Activated CD4-positive, CD25-positive, alpha-beta regulatory T cell treated with anti-CD3 and anti-CD28 coated beads, Interleukin-2, amount 50 U/mL, for 16 hours (primary cell): ENCODE results near the gene ROBO2.
"Not testable (repeated sequence)": the region's sequence is repeated elsewhere in the genome, so short reads cannot be mapped to it uniquely, and the experiment has no call there.

Source experiments
- DNase-seq: peaks from one replicate; pipeline ENCODE4 v3.0.0-alpha.2; 2020; ENCODE audit warnings: low read depth, low spot score

The ROBO2 gene

DNA sequence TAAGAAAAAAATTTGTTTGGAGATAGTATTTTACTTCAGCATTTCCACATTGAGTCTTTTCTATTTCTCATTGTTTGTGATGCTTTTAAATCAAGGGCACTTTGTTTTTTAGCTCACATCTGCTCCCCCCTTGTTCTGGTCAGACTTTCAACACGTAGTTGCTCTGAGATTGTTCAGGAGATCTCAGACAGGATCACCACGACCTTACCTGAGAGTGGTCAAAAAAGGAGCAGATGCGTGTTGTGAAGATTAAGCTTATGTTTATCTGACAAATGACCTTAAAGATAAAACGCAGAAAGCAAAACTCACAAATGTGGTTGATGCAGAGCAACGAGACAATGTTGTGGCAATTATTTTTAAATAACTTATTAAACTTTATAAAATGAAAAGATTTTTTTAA, 298.3 kb downstream of the ROBO2 start:
- DNase-seq: no peak

- no peak for DNase-seq
Measured at GRCh38 chr3:77342027-77342426, 302.1 kb downstream of the ROBO2 start.

DNA sequence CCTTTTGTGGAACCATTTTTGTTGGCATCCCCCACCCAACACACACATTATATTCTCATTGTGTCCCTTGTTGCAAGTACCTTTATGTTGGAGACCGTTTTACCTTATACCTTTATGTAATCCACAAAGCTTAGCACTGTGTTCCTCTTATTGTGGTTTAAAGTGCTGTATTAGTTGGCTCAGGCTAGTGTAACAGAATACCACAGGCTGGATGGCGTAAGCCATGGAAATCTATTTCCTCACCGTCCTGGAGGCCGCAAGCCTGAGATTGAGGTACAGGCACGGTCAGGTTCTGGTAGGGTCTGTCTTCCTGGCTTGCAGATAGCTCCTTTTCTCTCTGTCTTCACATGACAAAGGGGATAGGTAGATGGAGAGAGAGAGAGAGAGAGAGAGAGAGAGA, 302.8 kb downstream of the ROBO2 start:
- DNase-seq: no peak

- DNase-seq: no peak
Measured at GRCh38 chr3:77345009-77345408, 305.1 kb downstream of the ROBO2 start.

DNA sequence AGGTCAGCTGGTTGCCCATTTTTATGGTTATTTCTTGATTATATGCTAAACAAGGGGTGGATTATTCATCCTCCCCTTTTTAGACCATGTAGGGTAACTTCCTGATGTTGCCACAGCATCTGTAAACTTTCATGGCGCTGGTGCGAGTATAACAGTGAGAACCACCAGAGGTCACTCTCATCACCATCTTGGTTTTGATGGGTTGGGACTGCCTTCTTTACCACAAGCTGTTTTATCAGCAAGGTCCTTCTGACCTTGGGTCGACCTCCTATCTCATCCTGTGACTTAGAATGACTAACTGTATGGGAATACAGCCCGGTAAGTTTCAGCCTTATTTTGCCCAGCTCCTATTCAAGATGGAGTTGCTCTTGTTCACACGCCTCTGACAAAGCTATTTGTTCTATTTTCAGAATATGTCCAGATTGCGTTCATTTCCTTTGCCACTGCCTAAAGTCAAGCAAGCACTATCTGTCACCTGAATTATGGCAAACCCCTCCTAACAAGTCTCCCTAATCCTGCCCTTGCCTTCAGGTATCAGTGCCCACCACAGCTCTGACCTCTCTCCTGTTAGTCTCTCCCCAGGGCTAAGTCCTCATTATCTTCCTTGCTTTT, 308.5 kb downstream of the ROBO2 start:
- DNase-seq: no peak

GRCh38 chr3:77354958-77355357, 315.1 kb downstream of the ROBO2 start:
- no peak for DNase-seq

DNA sequence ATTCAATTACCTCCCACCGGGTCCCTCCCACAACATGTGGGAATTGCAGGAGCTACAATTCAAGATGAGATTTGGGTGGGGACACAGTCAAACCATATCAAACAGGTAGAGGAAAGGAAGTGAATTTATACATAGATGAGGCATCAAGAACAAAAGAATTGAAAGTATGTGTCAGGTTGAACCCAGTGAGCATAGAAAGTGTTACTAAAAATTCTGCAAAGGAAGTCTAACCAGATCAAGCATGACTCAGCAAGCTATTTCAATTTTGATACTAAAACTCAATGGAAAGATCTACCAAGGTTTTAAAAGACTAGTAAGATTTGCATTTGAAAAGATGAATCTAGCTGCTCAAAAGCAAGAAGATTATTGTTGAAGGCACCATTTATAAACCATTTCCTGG, 323.0 kb downstream of the ROBO2 start:
- DNase-seq: no peak

DNA sequence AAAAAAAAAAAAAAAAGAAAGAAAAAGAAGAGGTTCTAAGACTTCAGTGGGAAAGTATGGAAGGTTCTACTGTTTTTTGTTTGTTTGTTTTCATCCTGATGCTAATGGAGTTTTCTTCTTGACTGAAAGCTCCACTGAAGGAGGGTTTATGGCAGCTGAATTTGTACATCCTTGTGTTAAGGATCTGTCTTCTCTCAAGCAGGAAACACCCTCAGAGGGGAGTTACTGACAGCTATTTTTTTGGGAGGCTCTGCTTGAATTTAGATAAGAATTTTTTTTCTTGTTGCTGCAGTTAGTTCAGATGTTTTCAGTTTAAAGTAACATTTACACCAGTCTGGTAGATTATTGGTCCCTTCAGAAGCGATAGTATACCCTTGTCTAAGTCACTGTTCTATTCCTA, 325.3 kb downstream of the ROBO2 start:
- no peak for DNase-seq

- DNase-seq: no peak
Measured at GRCh38 chr3:77370413-77370812, 330.5 kb downstream of the ROBO2 start.

DNA sequence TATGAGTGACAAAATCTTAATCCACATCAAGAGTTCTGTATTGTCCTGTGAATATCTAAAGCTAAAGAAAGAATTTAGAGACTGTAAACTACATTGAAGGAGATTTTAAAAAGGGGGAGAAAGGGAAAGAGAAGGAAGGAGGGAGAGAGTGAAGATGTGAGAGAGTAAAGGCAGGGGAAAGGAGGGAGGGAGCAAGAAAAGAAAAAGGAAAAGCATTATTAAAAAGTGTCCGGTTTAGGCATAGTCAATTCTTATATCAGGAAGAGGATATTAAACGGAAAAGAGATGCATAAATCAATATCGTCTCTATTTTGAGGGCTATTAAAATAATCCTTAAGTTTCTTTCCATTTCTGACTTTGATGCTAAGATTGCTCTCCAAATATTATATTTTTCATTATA, 332.1 kb downstream of the ROBO2 start:
- DNase-seq: no peak

- DNase-seq: no peak
Measured at GRCh38 chr3:77372634-77373346, 332.9 kb downstream of the ROBO2 start.

- DNase-seq: no peak
Measured at GRCh38 chr3:77373619-77374018, 333.7 kb downstream of the ROBO2 start.

- DNase-seq: no peak
Measured at GRCh38 chr3:77376511-77376910, 336.6 kb downstream of the ROBO2 start.

DNA sequence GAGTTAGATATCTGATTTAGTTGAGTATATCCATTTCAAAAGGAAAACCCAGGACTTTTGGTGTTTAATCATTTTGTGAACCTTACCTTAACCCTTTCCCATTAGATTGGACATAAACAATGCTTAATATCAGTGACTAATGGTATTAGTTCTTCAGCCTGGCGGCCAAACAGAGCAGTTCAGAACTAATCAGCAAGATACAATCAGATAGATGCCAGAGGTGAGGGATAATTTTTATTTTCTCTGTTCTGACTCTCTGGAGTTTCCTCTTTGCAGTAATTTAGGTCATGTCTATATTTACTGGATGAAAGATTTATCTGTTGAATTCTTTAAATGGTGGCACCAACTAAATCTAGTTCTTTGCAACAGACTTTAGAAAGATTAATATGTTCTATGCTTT, 337.8 kb downstream of the ROBO2 start:
- DNase-seq: no peak

- DNase-seq: no peak
Measured at GRCh38 chr3:77380136-77380535, 340.2 kb downstream of the ROBO2 start.

GRCh38 chr3:77381431-77381830, 341.5 kb downstream of the ROBO2 start:
- DNase-seq: no peak

GRCh38 chr3:77392181-77392580, 352.3 kb downstream of the ROBO2 start:
- DNase-seq: no peak

DNA sequence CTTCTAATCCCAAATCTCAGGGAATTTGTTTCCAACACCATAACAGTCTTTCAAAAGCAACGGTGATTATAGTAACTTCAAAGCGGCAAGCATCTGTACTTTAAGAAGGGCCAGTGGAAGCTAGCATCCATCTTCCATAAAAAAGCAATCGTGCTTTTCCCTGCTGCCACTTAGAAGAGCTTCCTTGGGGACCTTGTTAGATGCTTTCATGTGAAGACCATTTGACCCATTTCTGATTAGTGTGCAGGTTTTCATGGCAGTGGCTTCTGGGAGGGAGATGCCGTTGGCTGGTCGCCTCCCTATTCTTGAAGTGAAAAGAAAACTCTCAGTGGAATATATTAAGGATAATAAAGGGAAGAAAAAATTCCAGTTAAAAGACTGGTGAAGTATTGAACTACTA, 354.1 kb downstream of the ROBO2 start:
- no peak for DNase-seq

- DNase-seq: no peak
Measured at GRCh38 chr3:77404871-77405270, 365.0 kb downstream of the ROBO2 start.

DNA sequence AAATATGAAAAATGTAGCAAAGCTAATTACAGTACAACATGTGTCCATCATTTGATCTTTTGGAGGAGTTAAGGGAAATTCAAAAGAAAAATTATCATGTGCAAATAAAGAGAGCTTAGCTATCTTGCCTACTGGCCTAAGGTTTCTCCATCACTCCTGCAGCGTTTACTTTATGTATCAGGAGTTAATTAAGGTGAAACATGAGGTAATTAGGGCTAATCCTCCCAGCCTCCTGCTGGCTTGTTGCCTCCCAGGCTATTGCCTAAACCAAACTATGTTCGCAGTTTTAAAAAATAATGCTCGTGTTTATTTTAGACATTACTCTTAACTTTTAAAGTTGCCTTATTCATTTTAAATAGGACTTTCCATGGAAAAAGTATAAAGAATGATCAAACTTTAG, 367.5 kb downstream of the ROBO2 start:
- no peak for DNase-seq

DNA sequence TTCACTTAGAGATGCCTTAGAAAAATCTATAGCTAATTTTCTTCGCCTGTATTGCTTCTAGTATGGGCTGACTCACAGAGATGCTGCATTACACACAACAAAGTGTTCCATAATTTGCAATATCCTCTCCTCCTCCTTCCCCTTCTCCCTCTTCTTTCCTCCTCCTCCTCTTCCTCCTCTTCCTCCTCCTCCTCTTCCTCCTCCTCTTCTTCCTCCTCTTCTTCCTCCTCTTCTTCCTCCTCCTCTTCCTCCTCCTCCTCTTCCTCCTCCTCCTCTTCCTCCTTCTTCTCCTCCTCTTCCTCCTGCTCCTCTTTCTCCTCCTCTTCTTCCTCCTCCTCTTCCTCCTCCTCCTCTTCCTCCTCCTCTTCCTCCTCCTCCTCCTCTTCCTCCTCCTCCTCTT, 370.4 kb downstream of the ROBO2 start:
- DNase-seq: not testable (repeated sequence)

DNA sequence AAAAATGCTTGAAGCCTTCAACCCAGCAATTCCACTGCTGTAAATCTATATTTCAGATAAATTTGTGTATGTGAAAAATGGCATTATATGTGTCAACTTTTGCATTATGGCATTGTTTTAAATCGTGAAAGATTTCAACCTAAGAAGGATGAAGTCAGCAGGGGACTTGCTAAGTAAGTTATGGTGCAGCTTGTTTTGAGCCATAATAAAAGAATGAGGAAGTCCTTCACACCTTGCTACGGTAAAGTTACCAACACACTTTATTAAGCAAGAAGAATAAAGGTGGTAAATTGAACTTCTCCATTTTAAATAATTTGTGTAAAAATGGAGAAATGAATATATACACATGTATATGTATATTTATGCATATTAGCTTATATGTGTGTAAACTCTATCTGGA, 371.4 kb downstream of the ROBO2 start:
- no peak for DNase-seq

- DNase-seq: no peak
Measured at GRCh38 chr3:77412021-77412438, 372.1 kb downstream of the ROBO2 start.

DNA sequence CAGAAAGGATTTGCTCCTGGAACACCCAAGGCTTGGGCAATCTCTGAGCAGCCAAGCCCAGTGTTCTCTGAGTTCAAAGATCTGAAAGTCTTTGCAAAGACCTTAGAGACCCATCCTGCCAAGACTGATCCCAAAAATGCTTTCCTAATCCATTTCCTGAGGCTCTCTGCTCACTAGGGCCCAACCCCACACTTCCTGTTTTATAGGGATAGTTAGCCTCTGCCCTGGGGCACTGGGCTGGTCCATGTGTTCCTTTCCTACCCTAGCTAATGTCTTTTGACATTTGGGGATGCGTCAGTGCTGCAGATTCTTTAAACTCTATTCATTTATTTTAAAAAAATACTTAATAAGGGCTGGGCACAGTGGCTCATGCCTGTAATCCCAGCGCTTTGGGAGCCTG, 372.7 kb downstream of the ROBO2 start:
- no peak for DNase-seq
